Kidney (tissue), 14 donors: ENCODE measurements around the gene SLIT1. TPM values are rescaled to one million over a fixed set of nuclear protein-coding genes. Genes with fewer than 3 reads are reported as not detected.
A peak's percentile ranks its signal among the peaks of the same experiment; 100 is the strongest.

Experiments
- DNase-seq, 5 donors: peaks; one replicate each; pipeline ENCODE4 v3.0.0-alpha.2; 2013 to 2020
- FAIRE-seq: peaks from 2 replicates; lab custom pipeline; 2012; peaks lifted over from hg19 to GRCh38; lab: Jason Lieb, UNC
- H3K27ac ChIP-seq, 2 donors: one replicate each; pipeline ENCODE4 v1.7.0; 2013; ENCODE audit warnings: low read depth in 2 of 2, low read length in 2 of 2, inconsistent platforms in 1 of 2
- H3K27me3 ChIP-seq: one replicate; pipeline ENCODE4 v1.7.1; 2013; ENCODE audit warnings: low read length, inconsistent platforms; ENCODE audit not compliant: control insufficient read depth, insufficient read depth
- H3K36me3 ChIP-seq, 3 donors: one replicate each; pipeline versions ENCODE4 v1.7.0 to v1.7.1; 2013; ENCODE audit warnings: low read length in 3 of 3, control low read depth in 1 of 3, inconsistent platforms in 1 of 3; ENCODE audit not compliant: insufficient read depth in 3 of 3, control insufficient read depth in 2 of 3
- H3K4me1 ChIP-seq, 3 donors: one replicate each; pipeline versions ENCODE4 v1.7.0 to v1.7.1; 2013; ENCODE audit warnings: low read length in 3 of 3, inconsistent platforms in 1 of 3, low read depth in 1 of 3; ENCODE audit not compliant: control insufficient read depth in 2 of 3, insufficient read depth in 2 of 3
- H3K4me3 ChIP-seq, 3 donors: one replicate each; pipeline versions ENCODE4 v1.7.0 to v1.8.1; 2013; ENCODE audit warnings: low read length in 3 of 3, control low read depth in 1 of 3, inconsistent platforms in 1 of 3
- H3K9ac ChIP-seq, 3 donors: one replicate each; pipeline versions ENCODE4 v1.7.0 to v1.7.1; 2013; ENCODE audit warnings: low read length in 3 of 3, control low read depth in 1 of 3, inconsistent platforms in 1 of 3
- H3K9me3 ChIP-seq, 3 donors: one replicate each; pipeline versions ENCODE4 v1.7.0 to v1.7.1; 2013; ENCODE audit warnings: low read length in 3 of 3, control low read depth in 1 of 3, inconsistent platforms in 1 of 3; ENCODE audit not compliant: control insufficient read depth in 2 of 3, insufficient read depth in 1 of 3
- intact Hi-C: fragments of 100-400 bp; cut with DNase I; formaldehyde crosslinking; loops from one replicate; pipeline ENCODE4 v1.11.1; 2022
- polyA plus RNA-seq: library from polyadenylated mRNA; stranded (reverse); fragments of 350-450 nt; fragmentation: Illumina TruSeq; extraction: RNeasy Lipid Tissue Mini Kit (QIAGEN cat#74804); gene quantifications from one replicate; pipeline ENCODE4 v1.2.3, GENCODE V29; 2014; ENCODE audit warnings: low read depth, low replicate concordance; ENCODE audit not compliant: insufficient read depth
- total RNA-seq: library from RNA; stranded (reverse); fragmentation: NEBNext Ultra II Directional; extraction: Animal tissue kit (Norgen Biotek cat#: 25700); gene quantifications from one replicate; pipeline ENCODE4 v1.2.1, GENCODE V29; 2021
- TF ChIP-seq, protein P1 (sequence below): IDR thresholded peaks from 3 replicates; pipeline ENCODE4 v1.5.1; 2012; ENCODE audit warnings: mild to moderate bottlenecking, moderate library complexity, borderline replicate concordance; ENCODE audit not compliant: insufficient read depth; ENCODE audit errors: extremely low read depth
- donor health status: control.
- donor health status: control.
- donor health status: control.
- donor health status: control.
- donor health status: control.
- donor health status: DM: yes; HTN: yes; CAD: no.
- donor health status: Normal renal cell carcinoma (clear cell type).

The SLIT1 gene
- total and polyA plus RNA-seq, 2 donors from 2014 or later: 0.06 to 0.35 TPM

DNA sequence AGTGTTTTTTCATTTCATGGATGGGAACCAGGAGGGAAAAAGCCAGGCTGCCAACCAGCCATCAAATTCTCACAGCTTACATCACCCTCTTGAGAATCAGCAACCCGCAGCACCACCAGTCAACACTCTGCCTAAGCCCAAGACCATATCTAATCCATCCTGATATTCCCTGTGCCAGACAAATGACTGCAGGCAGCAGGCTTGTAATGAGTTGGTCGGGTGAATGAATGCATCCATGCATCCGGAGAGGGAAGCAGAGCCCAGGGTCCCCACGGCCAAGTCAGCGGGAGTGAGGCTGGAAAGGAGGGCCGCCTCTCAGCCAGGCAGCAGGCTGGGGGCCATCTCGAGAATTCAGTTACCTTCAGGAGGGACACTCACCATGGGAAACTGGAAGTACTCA is 46.9 kb downstream of the SLIT1 start:
- DNase-seq: peak in 1 of 5 donors; percentile 50

DNA sequence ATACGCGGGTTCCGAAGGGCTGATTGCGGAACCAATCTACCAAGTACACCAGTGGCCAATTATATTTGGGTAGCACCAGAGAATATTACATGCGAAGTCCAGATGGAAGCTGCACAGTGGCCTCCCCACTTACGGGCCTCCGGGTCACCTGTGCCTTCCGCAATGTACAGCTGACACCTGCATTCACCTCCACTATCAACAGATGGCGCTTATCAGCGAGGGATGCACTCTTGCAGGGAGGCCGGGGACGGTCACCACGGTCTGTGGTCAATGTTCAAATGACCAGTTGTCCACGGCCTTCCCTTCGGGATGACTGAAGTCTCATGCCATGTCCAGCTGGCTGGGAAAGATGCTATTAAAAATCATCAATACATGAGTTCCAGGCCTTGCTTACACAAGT is 47.6 kb downstream of the SLIT1 start:
- no peak for FAIRE-seq
- intact Hi-C loops: no loop called here
- Histone ChIP-seq H3K4me3 (no peak overlapping the region), H3K36me3 (no peaks in the 10 kb centered on the region), H3K4me1 (no peaks in the 10 kb centered on the region), H3K9ac (no peak overlapping the region), H3K27ac (no peak overlapping the region), H3K27me3 (no peaks in the 10 kb centered on the region), H3K9me3 (no peaks in the 10 kb centered on the region)
- DNase-seq: peak in 2 of 5 donors; percentile 25 to 30
- TF ChIP-seq, protein P1, sequence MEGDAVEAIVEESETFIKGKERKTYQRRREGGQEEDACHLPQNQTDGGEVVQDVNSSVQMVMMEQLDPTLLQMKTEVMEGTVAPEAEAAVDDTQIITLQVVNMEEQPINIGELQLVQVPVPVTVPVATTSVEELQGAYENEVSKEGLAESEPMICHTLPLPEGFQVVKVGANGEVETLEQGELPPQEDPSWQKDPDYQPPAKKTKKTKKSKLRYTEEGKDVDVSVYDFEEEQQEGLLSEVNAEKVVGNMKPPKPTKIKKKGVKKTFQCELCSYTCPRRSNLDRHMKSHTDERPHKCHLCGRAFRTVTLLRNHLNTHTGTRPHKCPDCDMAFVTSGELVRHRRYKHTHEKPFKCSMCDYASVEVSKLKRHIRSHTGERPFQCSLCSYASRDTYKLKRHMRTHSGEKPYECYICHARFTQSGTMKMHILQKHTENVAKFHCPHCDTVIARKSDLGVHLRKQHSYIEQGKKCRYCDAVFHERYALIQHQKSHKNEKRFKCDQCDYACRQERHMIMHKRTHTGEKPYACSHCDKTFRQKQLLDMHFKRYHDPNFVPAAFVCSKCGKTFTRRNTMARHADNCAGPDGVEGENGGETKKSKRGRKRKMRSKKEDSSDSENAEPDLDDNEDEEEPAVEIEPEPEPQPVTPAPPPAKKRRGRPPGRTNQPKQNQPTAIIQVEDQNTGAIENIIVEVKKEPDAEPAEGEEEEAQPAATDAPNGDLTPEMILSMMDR: no peak

More for the DNA sequence above, 46.9 kb downstream of the SLIT1 start:
- no peaks in the 10 kb centered on the region for H3K36me3 ChIP-seq
- H3K4me1 ChIP-seq: no peaks in the 10 kb centered on the region
- no peak overlapping the region for H3K4me3 ChIP-seq
- TF ChIP-seq, protein P1: no peak
- intact Hi-C loops: no loop called here
- H3K9me3 ChIP-seq: no peaks in the 10 kb centered on the region
- no peak overlapping the region for H3K9ac ChIP-seq
- no peak overlapping the region for H3K27ac ChIP-seq
- FAIRE-seq: no peak
- H3K27me3 ChIP-seq: no peaks in the 10 kb centered on the region

DNA sequence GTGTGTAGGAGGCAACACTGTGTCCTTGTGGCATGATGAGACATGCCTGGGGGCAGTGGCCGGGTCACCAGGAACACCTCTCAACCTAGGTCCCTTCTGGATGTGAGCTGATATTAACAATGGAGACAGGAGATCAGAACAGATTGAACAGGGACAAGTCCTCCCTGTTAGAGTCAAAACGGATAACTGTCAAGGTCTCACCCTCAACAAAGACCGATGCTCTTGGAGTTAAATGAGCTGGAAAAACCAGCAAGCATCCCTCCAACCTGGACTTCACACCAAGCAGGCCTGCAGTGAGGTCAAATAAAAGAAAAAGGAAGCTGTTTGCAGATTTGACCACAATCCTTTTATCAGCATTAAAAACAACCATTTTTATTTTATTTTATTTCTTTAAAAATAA is 49.0 kb downstream of the SLIT1 start:
- FAIRE-seq: no peak
- no peak overlapping the region for H3K9ac ChIP-seq
- no peaks in the 10 kb centered on the region for H3K27me3 ChIP-seq
- H3K4me1 ChIP-seq: no peaks in the 10 kb centered on the region
- intact Hi-C loops: no loop called here
- H3K27ac ChIP-seq: no peak overlapping the region
- no peak overlapping the region for H3K4me3 ChIP-seq
- peak in 3 of 5 donors; percentile 7 to 50 (median 46) for DNase-seq
- H3K9me3 ChIP-seq: no peaks in the 10 kb centered on the region
- H3K36me3 ChIP-seq: no peaks in the 10 kb centered on the region
- TF ChIP-seq, protein P1: no peak

DNA sequence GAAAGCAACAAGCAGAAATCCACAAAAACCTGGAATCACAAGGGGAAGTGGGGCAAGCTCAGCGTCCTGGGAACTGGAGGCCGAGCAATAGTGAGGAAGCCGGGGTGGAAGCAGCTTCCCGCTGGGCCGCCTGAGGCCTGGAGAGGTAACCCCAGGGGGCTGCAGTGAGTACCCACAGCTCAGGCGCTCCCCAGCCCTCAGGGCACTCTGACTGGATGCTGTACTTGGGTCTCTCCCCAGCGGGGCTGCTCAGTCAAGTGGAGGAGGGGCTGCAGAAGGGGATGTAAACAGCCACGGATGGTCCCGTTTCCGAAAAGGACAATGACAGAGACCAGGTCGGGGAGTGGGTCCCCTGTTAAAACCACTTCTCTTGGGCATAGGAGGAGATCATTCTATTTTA is 50.3 kb downstream of the SLIT1 start:
- no peaks in the 10 kb centered on the region for H3K4me1 ChIP-seq
- H3K9me3 ChIP-seq: no peaks in the 10 kb centered on the region
- no peak overlapping the region for H3K27ac ChIP-seq
- H3K36me3 ChIP-seq: no peaks in the 10 kb centered on the region
- intact Hi-C loops: no loop called here
- H3K9ac ChIP-seq: no peak overlapping the region
- H3K4me3 ChIP-seq: no peak overlapping the region
- DNase-seq (peak in 1 of 5 donors; percentile 47), FAIRE-seq (no peak)
- TF ChIP-seq, protein P1: no peak
- H3K27me3 ChIP-seq: no peaks in the 10 kb centered on the region
